AG04449 (cell line): ENCODE measurements around the gene QTRT2.

Experiments
- CTCF ChIA-PET: fragments of 350-600 bp; formaldehyde crosslinking; extraction: SDS; loops from one replicate; lab custom pipeline; 2021; ENCODE audit warnings: antibody characterized with exemption; lab: Yijun Ruan, JAX
- POLR2A ChIA-PET: fragments of 400-600, 350-600 bp; formaldehyde crosslinking; extraction: SDS; loops from one replicate; lab custom pipeline; 2020; ENCODE audit warnings: antibody characterized with exemption, inconsistent platforms; lab: Yijun Ruan, JAX
- DNase-seq: peaks from one replicate; pipeline ENCODE4 v3.0.0-alpha.2; 2010; ENCODE audit warnings: low read depth, low spot score
- H3K4me3 ChIP-seq: 2 replicates; pipeline ENCODE4 v1.5.1; 2011; ENCODE audit warnings: low read depth, mild to moderate bottlenecking, control low read depth, low read length
- TF ChIP-seq, protein P1 (sequence below): IDR thresholded peaks from one replicate; pipeline ENCODE4 v1.5.1; 2011; ENCODE audit warnings: mild to moderate bottlenecking, moderate library complexity, low read length, control low read depth, inconsistent platforms; ENCODE audit not compliant: insufficient read depth; ENCODE audit errors: missing control alignments

Gene QTRT2

GRCh38 chr3:114128231-114128630, 71.7 kb downstream of the QTRT2 start:
- no peak overlapping the region for H3K4me3 ChIP-seq
- no peak for DNase-seq
- TF ChIP-seq, protein P1, sequence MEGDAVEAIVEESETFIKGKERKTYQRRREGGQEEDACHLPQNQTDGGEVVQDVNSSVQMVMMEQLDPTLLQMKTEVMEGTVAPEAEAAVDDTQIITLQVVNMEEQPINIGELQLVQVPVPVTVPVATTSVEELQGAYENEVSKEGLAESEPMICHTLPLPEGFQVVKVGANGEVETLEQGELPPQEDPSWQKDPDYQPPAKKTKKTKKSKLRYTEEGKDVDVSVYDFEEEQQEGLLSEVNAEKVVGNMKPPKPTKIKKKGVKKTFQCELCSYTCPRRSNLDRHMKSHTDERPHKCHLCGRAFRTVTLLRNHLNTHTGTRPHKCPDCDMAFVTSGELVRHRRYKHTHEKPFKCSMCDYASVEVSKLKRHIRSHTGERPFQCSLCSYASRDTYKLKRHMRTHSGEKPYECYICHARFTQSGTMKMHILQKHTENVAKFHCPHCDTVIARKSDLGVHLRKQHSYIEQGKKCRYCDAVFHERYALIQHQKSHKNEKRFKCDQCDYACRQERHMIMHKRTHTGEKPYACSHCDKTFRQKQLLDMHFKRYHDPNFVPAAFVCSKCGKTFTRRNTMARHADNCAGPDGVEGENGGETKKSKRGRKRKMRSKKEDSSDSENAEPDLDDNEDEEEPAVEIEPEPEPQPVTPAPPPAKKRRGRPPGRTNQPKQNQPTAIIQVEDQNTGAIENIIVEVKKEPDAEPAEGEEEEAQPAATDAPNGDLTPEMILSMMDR = no peak
- CTCF ChIA-PET = interaction anchor here (1.8 kb wide), 1 partner anchor 16 kb away, joined by 7 read pairs; no protein-coding TSS in a partner anchor
- POLR2A ChIA-PET = no interaction called here

- ChIA-PET CTCF (no interaction called here), POLR2A (no interaction called here)
- TF ChIP-seq, protein P1 = no peak
- DNase-seq = no peak
- no peak overlapping the region for H3K4me3 ChIP-seq
Measured at GRCh38 chr3:114128826-114129225, 72.3 kb downstream of the QTRT2 start.

DNA sequence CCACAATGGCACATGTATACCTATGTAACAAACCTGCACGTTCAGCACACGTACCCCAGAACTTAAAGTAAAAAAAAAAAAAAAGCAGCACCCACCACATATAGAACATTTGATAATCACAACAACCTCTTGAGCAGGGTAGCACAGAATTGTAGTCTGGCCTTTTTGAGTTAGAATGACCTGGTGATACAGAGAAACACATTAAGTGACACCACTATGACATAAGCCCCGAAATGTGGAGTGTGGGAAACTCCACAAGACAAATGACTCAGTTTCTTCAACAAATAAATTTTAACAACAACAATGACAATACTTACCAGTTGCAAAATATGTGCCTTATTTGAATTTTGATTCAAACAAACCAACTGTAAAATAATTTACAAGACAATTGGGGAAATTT, 76.0 kb downstream of the QTRT2 start:
- TF ChIP-seq, protein P1 = no peak
- no peak overlapping the region for H3K4me3 ChIP-seq
- CTCF ChIA-PET = no interaction called here
- no peak for DNase-seq
- POLR2A ChIA-PET = no interaction called here

DNA sequence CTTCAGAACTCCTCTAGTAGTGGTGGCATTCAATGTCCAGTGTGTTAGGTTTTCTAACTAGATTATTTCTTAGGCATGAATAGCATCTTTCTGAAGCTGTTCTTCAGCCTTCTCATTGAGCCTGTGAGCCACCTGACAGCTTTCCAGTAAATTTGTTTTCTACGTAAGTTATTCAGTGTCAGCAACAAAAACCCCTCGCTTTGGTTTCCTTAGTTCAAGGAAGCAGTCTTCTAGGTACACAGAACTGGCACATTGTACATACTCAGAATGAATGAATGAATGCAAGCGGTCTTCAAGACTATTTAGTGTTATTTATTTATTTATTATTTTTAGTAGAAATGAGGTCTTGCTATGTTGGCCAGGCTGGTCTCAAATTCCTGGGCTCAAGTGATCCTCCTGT, 77.4 kb downstream of the QTRT2 start:
- no peak overlapping the region for H3K4me3 ChIP-seq
- TF ChIP-seq, protein P1 = no peak
- CTCF ChIA-PET = no interaction called here
- POLR2A ChIA-PET = no interaction called here
- DNase-seq = no peak
